GM23248 (cell line): ENCODE results near the gene ASTE1.

Experiments
- EZH2 ChIP-seq: fragments of 200-600 bp; sonication (generic); IDR thresholded peaks from 2 replicates; pipeline ENCODE4 v1.6.1; 2018; ENCODE audit warnings: antibody characterized with exemption, mild to moderate bottlenecking; ENCODE audit not compliant: insufficient read depth, poor library complexity, severe bottlenecking
- EZH2phosphoT487 ChIP-seq: fragments of 200-600 bp; sonication (generic); IDR thresholded peaks from 2 replicates; pipeline ENCODE4 v1.6.1; 2018; ENCODE audit warnings: antibody characterized with exemption, moderate library complexity, mild to moderate bottlenecking, low read depth; ENCODE audit not compliant: insufficient read depth

GRCh38 chr3:130981469-130981868 lies 45.2 kb downstream of the ASTE1 start:
- TF ChIP-seq EZH2: no peak
- no peak for TF ChIP-seq EZH2phosphoT487
